Heart left ventricle (tissue), 16 donors: ENCODE results near the gene VTI1A. TPM values are rescaled to one million over a fixed set of nuclear protein-coding genes. Genes with fewer than 3 reads are reported as not detected.

Experiments used
- ATAC-seq, 4 donors: fragments of 200-7000 bp; cut with Tn5 transposase; one replicate each; pipeline ENCODE4 v1.9.1; 2020 to 2022; ENCODE audit warnings: moderate library complexity in 4 of 4, mild to moderate bottlenecking in 3 of 4, moderate number of reproducible peaks in 1 of 4
- DNase-seq, 5 donors: peaks; one replicate each; pipeline ENCODE4 v3.0.0-alpha.2; 2020
- H3K27ac ChIP-seq, 12 donors: fragments of 200-600 bp; sonication (generic) in 4 of 12; one replicate each; pipeline versions ENCODE4 v1.5.0 to v1.8.0; 2016 to 2022; ENCODE audit warnings: mild to moderate bottlenecking in 2 of 12
- H3K27me3 ChIP-seq, 9 donors: fragments of 200-600 bp; sonication (generic) in 2 of 9; one replicate each; pipeline versions ENCODE4 v1.5.1 to v1.8.0; 2016 to 2022; ENCODE audit warnings: mild to moderate bottlenecking in 3 of 9
- H3K36me3 ChIP-seq, 9 donors: fragments of 200-600 bp; sonication (generic) in 2 of 9; one replicate each; pipeline versions ENCODE4 v1.5.0 to v1.8.0; 2018 to 2022; ENCODE audit warnings: mild to moderate bottlenecking in 2 of 9
- H3K4me1 ChIP-seq, 12 donors: fragments of 200-600 bp; sonication (generic) in 4 of 12; one replicate each; pipeline versions ENCODE4 v1.5.0 to v1.8.0; 2016 to 2022; ENCODE audit warnings: mild to moderate bottlenecking in 3 of 12
- H3K4me3 ChIP-seq, 12 donors: fragments of 200-600 bp; sonication (generic) in 4 of 12; one replicate each; pipeline versions ENCODE4 v1.5.0 to v1.8.0; 2017 to 2022; ENCODE audit warnings: mild to moderate bottlenecking in 9 of 12, moderate library complexity in 4 of 12
- H3K9me3 ChIP-seq, 12 donors: fragments of 200-600 bp; sonication (generic) in 4 of 12; one replicate each; pipeline versions ENCODE4 v1.5.0 to v1.8.0; 2016 to 2022; ENCODE audit warnings: mild to moderate bottlenecking in 1 of 12
- CTCF ChIP-seq, 12 donors: fragments of 200-600 bp; sonication (generic) in 4 of 12; IDR thresholded peaks; one replicate each; pipeline versions ENCODE4 v1.5.0 to v1.8.0; 2018 to 2022; ENCODE audit warnings: antibody characterized with exemption in 12 of 12, mild to moderate bottlenecking in 5 of 12
- POLR2A ChIP-seq, 2 donors: fragments of 450-650 bp; IDR thresholded peaks; one replicate each; pipeline ENCODE4 v1.6.1; 2017; ENCODE audit warnings: antibody characterized with exemption in 2 of 2, mild to moderate bottlenecking in 2 of 2, moderate library complexity in 2 of 2
- WGBS, 4 donors: extraction: QIAGEN DNeasy Blood & Tissue Kit in 2 of 4; methylation state at CpG; one replicate each; pipeline versions ENCODE4 v1.1.5 to v1.1.7; 2013 to 2018; 5-methylcytosine and 5-hydroxymethylcytosine counted together
- intact Hi-C, 10 donors: fragments of 100-400 bp; cut with DNase I; formaldehyde crosslinking; loops; one replicate each; pipeline versions ENCODE4 v1.11.1 to v1.14.2; 2022
- polyA plus RNA-seq, 2 donors: library from polyadenylated mRNA; stranded (reverse); fragments of 200-250 nt; gene quantifications; one replicate each; pipeline ENCODE4 v1.2.3, GENCODE V29; 2013
- total RNA-seq, 9 donors: library from RNA; depleted of rRNA in 2 of 9; stranded (reverse); fragments of >200 nt in 2 of 9; fragmentation: NEBNext Ultra II Directional in 3 of 9; extraction: Animal tissue kit (Norgen Biotek cat#: 25700) in 3 of 9; gene quantifications; one replicate each; pipeline versions ENCODE4 v1.1.0 to v1.2.4, GENCODE V29; 2016 to 2023
- donor health status: ischemic (EF 13 %, LVEDD 7.1; RV severe dilation, severe dysfunction).
- donor health status: healthy with polysubstance abuse.
- donor health status: DM: no; HTN: yes; CAD: no.
- donor health status: DM: no; HTN: no; CAD: no.
- donor health status: ischemic (EF 25% LVEDD 6.9; RV normal size, moderate dysfunction).
- donor health status: ischemic (EF 25% LVEDD 5.7; RV mildly dilated, moderate dysfunction).
- donor health status: healthy.
- donor health status: DM: yes; HTN: yes; CAD: no.
- donor health status: ischemic (EF 35%, LVEDD 5.7; RV mildly dilated, moderate dysfunction).
- donor health status: nonischemic (EF 11% LVEDD 7.7; RV severe dilation, severe dysfunction).
- donor health status: DM: yes; HTN: yes; CAD: no.
- donor health status: PGD.
- donor health status: ischemic (EF 29% LVEDD 5.4; RV normal size, mild dysfunction).
- donor health status: nonischemic (EF 23%, LVEDD 6.1; RV moderate dilation, normal function).

The VTI1A gene
- total and polyA plus RNA-seq, 11 donors: 6.0 to 33.1 (median 23.2) TPM

GRCh38 chr10:112794201-112794600 lies 347.2 kb downstream of the VTI1A start:
- ATAC-seq (no peak), DNase-seq (no peak)
- TF ChIP-seq POLR2A (IDR thresholded peaks at IDR 0.05) (no peak), CTCF (IDR thresholded peaks at IDR 0.05) (no peak)
- intact Hi-C loops: loop anchor here in 1 of 10 donors (5.0 kb wide), 1 partner anchor 658 kb away; no protein-coding TSS in a partner anchor
- Histone ChIP-seq H3K27ac (no peak overlapping the region), H3K27me3 (no peaks in the 10 kb centered on the region), H3K4me1 (peaks cover 0 to 9% (median 3%) of the 10 kb centered on the region in 12 donors), H3K4me3 (no peak overlapping the region), H3K9me3 (peaks cover 0 to 6% (median under 1%) of the 10 kb centered on the region in 12 donors), H3K36me3 (no peaks in the 10 kb centered on the region)
- 97 to 100% (median 97%) methylated on average over 4 of the region's 4 CpGs for WGBS, 4 donors

- Histone ChIP-seq H3K36me3 (no peaks in the 10 kb centered on the region), H3K9me3 (no peaks in the 10 kb centered on the region), H3K27ac (no peak overlapping the region), H3K27me3 (no peaks in the 10 kb centered on the region), H3K4me3 (no peak overlapping the region), H3K4me1 (peaks cover 0 to 9% (median 3%) of the 10 kb centered on the region in 12 donors)
- DNase-seq (no peak), ATAC-seq (no peak)
- intact Hi-C loops: no loop called here
- 93 to 99% (median 97%) methylated on average over 2 of the region's 2 CpGs for WGBS, 4 donors
- TF ChIP-seq CTCF (IDR thresholded peaks at IDR 0.05) (no peak), POLR2A (IDR thresholded peaks at IDR 0.05) (no peak)
These were observed 348.1 kb downstream of the VTI1A start for GRCh38 chr10:112795067-112795466.

GRCh38 chr10:112797197-112797596 lies 350.2 kb downstream of the VTI1A start:
- TF ChIP-seq POLR2A (IDR thresholded peaks at IDR 0.05) (no peak), CTCF (IDR thresholded peaks at IDR 0.05) (no peak)
- WGBS, 4 donors: 93 to 96% (median 95%) methylated on average over 8 of the region's 8 CpGs
- Histone ChIP-seq H3K27me3 (no peaks in the 10 kb centered on the region), H3K36me3 (no peaks in the 10 kb centered on the region), H3K4me1 (peaks cover 0 to 9% (median 3%) of the 10 kb centered on the region in 12 donors), H3K4me3 (no peak overlapping the region), H3K27ac (no peak overlapping the region), H3K9me3 (no peaks in the 10 kb centered on the region)
- no peak for DNase-seq
- intact Hi-C loops: no loop called here
- no peak for ATAC-seq

DNA sequence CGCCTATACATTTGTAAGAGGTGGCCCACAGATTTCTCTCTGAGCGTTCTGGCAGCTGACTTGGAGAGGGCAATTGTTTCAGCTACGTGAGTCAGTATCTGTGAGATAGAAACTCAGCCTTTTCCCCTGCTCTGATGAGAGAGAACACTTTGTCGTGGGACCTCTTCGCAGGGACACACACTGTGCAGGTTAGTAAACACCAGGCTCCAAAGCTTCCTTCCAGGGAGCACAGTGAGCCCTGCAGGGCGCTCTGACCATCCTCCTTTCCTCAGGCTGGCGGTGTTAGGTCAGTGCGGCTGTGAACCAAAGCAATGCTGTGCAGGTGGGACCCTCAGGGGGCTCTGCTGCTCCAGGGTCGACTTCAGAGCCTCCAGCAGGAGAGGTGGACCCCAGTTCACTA lies 350.8 kb downstream of the VTI1A start:
- no peaks in the 10 kb centered on the region for H3K36me3 ChIP-seq
- no peaks in the 10 kb centered on the region for H3K27me3 ChIP-seq
- H3K27ac ChIP-seq: no peak overlapping the region
- intact Hi-C loops: no loop called here
- no peak for ATAC-seq
- WGBS, 4 donors: 87 to 89% (median 88%) methylated on average over 9 of the region's 9 CpGs
- DNase-seq: no peak
- H3K4me1 ChIP-seq: peaks cover 0 to 7% (median 2%) of the 10 kb centered on the region in 12 donors
- no peak for TF ChIP-seq CTCF (IDR thresholded peaks at IDR 0.05)
- no peak for TF ChIP-seq POLR2A (IDR thresholded peaks at IDR 0.05)
- H3K9me3 ChIP-seq: no peaks in the 10 kb centered on the region
- H3K4me3 ChIP-seq: no peak overlapping the region
